Ascending aorta (tissue), 2 donors: Measurements from ENCODE around the gene NUDT15. TPM values are rescaled to one million over a fixed set of nuclear protein-coding genes. Genes with fewer than 3 reads are reported as not detected.

ENCODE experiments used
- DNase-seq, 2 donors: peaks; one replicate each; pipeline ENCODE4 v3.0.0-alpha.2; 2019; ENCODE audit warnings: low spot score in 2 of 2
- H3K27ac ChIP-seq, 2 donors: fragments of 200-600 bp; sonication (generic); one replicate each; pipeline ENCODE4 v1.5.1; 2016 to 2017; ENCODE audit warnings: mild to moderate bottlenecking in 1 of 2
- H3K27me3 ChIP-seq: fragments of 200-600 bp; sonication (generic); one replicate; pipeline ENCODE4 v1.5.1; 2017
- H3K36me3 ChIP-seq, 2 donors: fragments of 200-600 bp; sonication (generic); one replicate each; pipeline ENCODE4 v1.5.1; 2016
- H3K4me1 ChIP-seq, 2 donors: fragments of 200-600 bp; sonication (generic); one replicate each; pipeline ENCODE4 v1.5.1; 2016 to 2017; ENCODE audit warnings: mild to moderate bottlenecking in 1 of 2
- H3K4me3 ChIP-seq, 2 donors: fragments of 200-600 bp; sonication (generic); one replicate each; pipeline ENCODE4 v1.5.1; 2016 to 2017; ENCODE audit warnings: mild to moderate bottlenecking in 1 of 2
- H3K9me3 ChIP-seq, 2 donors: fragments of 200-600 bp; sonication (generic); one replicate each; pipeline ENCODE4 v1.5.1; 2016
- CTCF ChIP-seq, 3 experiments: fragments of 200-600 bp in 2 of 3; fragments of 450-650 bp in 1 of 3; sonication (generic) in 2 of 3; IDR thresholded peaks; one replicate each; pipeline ENCODE4 v1.5.1; 2016 to 2019; ENCODE audit warnings: antibody characterized with exemption in 3 of 3, mild to moderate bottlenecking in 1 of 3, moderate library complexity in 1 of 3
- intact Hi-C: fragments of 100-400 bp; cut with DNase I; formaldehyde crosslinking; loops from one replicate; pipeline ENCODE4 v1.15.1; 2023
- total RNA-seq: library from RNA; depleted of rRNA; stranded (reverse); fragments of >200 nt; gene quantifications from one replicate; pipeline ENCODE4 v1.1.0, GENCODE V29; 2016

NUDT15 gene
- total RNA-seq, 1 donor from 2014 or later, result 4.2 TPM

- no peak for TF ChIP-seq CTCF (IDR thresholded peaks at IDR 0.05)
- peaks cover 9 to 31% of the 10 kb centered on the region in 2 donors for H3K9me3 ChIP-seq
- intact Hi-C loops, result no loop called here
Measured at GRCh38 chr13:48072304-48072703, 34.8 kb downstream of the NUDT15 start.

GRCh38 chr13:48072787-48073186 lies 35.3 kb downstream of the NUDT15 start:
- Histone ChIP-seq H3K36me3 (peaks cover 63 to 97% of the 10 kb centered on the region in 2 donors), H3K9me3 (peaks cover 9 to 31% of the 10 kb centered on the region in 2 donors), H3K27me3 (no peaks in the 10 kb centered on the region), H3K27ac (no peak overlapping the region), H3K4me1 (no peaks in the 10 kb centered on the region), H3K4me3 (no peak overlapping the region)
- intact Hi-C loops, result no loop called here
- TF ChIP-seq CTCF (IDR thresholded peaks at IDR 0.05), result no peak
- DNase-seq, result no peak

More at GRCh38 chr13:48072304-48072703, 34.8 kb downstream of the NUDT15 start:
- Histone ChIP-seq H3K4me1 (no peaks in the 10 kb centered on the region), H3K27ac (no peak overlapping the region), H3K36me3 (peaks cover 61 to 95% of the 10 kb centered on the region in 2 donors), H3K4me3 (no peak overlapping the region), H3K27me3 (no peaks in the 10 kb centered on the region)
- DNase-seq, result no peak

GRCh38 chr13:48074006-48074405 lies 36.5 kb downstream of the NUDT15 start:
- no peak for DNase-seq
- Histone ChIP-seq H3K4me3 (no peak overlapping the region), H3K9me3 (peaks cover 9 to 23% of the 10 kb centered on the region in 2 donors), H3K27me3 (no peaks in the 10 kb centered on the region), H3K36me3 (peaks cover 69 to 97% of the 10 kb centered on the region in 2 donors), H3K4me1 (no peaks in the 10 kb centered on the region), H3K27ac (no peak overlapping the region)
- intact Hi-C loops, result no loop called here
- TF ChIP-seq CTCF (IDR thresholded peaks at IDR 0.05), result no peak

GRCh38 chr13:48078251-48078656 lies 40.7 kb downstream of the NUDT15 start:
- Histone ChIP-seq H3K4me1 (no peaks in the 10 kb centered on the region), H3K27ac (no peak overlapping the region), H3K9me3 (no peaks in the 10 kb centered on the region), H3K4me3 (no peak overlapping the region), H3K27me3 (no peaks in the 10 kb centered on the region), H3K36me3 (peaks cover 67 to 90% of the 10 kb centered on the region in 2 donors)
- DNase-seq, result no peak
- intact Hi-C loops, result no loop called here
- TF ChIP-seq CTCF (IDR thresholded peaks at IDR 0.05), result no peak

GRCh38 chr13:48081739-48082138 lies 44.2 kb downstream of the NUDT15 start:
- no peak for TF ChIP-seq CTCF (IDR thresholded peaks at IDR 0.05)
- no peaks in the 10 kb centered on the region for H3K9me3 ChIP-seq
- H3K27ac ChIP-seq, result no peak overlapping the region
- intact Hi-C loops, result no loop called here
- no peaks in the 10 kb centered on the region for H3K4me1 ChIP-seq
- DNase-seq, result no peak
- no peaks in the 10 kb centered on the region for H3K27me3 ChIP-seq
- H3K36me3 ChIP-seq, result peaks cover 71 to 78% of the 10 kb centered on the region in 2 donors
- no peak overlapping the region for H3K4me3 ChIP-seq

- Histone ChIP-seq H3K36me3 (peaks cover 36 to 39% of the 10 kb centered on the region in 2 donors), H3K4me3 (no peak overlapping the region), H3K27ac (no peak overlapping the region), H3K4me1 (peaks cover 0 to 5% of the 10 kb centered on the region in 2 donors), H3K9me3 (no peaks in the 10 kb centered on the region), H3K27me3 (no peaks in the 10 kb centered on the region)
- TF ChIP-seq CTCF (IDR thresholded peaks at IDR 0.05), result no peak
- intact Hi-C loops, result no loop called here
- DNase-seq, result no peak
Measured at GRCh38 chr13:48086272-48086671, 48.7 kb downstream of the NUDT15 start.
